ENCODE measurements around the gene RPL7A. TPM values are rescaled to one million over a fixed set of nuclear protein-coding genes. Genes with fewer than 3 reads are reported as not detected.

Gene RPL7A
- total RNA-seq, 4 donors from 2014 or later = 1,813 to 2,244 (median 1,961) TPM

DNA sequence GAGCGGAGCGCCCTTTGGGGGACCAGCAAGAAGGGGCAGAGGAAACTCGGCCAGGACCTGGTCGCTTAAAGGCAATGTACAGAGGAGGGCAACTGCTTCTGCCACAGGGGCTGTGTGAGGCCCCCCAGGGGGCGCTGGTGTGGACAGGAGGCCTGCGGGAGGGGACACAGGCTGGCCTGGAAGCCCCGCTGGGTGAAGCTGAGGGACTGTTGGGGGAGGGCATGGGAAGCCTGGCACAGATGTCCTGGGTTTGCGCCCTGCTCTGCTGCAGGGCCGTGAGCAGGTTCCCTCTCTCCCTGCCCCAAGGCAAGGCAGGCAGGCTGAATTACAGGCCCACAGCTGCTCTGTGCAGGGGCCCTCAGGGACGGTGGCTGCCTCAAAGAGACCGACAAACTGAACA is 5.4 kb upstream of the RPL7A start:
- TF ChIP-seq, protein P1, sequence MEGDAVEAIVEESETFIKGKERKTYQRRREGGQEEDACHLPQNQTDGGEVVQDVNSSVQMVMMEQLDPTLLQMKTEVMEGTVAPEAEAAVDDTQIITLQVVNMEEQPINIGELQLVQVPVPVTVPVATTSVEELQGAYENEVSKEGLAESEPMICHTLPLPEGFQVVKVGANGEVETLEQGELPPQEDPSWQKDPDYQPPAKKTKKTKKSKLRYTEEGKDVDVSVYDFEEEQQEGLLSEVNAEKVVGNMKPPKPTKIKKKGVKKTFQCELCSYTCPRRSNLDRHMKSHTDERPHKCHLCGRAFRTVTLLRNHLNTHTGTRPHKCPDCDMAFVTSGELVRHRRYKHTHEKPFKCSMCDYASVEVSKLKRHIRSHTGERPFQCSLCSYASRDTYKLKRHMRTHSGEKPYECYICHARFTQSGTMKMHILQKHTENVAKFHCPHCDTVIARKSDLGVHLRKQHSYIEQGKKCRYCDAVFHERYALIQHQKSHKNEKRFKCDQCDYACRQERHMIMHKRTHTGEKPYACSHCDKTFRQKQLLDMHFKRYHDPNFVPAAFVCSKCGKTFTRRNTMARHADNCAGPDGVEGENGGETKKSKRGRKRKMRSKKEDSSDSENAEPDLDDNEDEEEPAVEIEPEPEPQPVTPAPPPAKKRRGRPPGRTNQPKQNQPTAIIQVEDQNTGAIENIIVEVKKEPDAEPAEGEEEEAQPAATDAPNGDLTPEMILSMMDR (IDR thresholded peaks at IDR 0.05) = no peak
- DNase-seq (ENCODE audit: low spot score) = no peak
- no peak for ATAC-seq (ENCODE audit: low FRiP score)

GRCh38 chr9:133344071-133344470 is 3.9 kb upstream of the RPL7A start:
- no peak for ATAC-seq (ENCODE audit: low FRiP score)
- no peak for DNase-seq (ENCODE audit: low spot score)
- TF ChIP-seq, protein P1 (IDR thresholded peaks at IDR 0.05) = no peak

DNA sequence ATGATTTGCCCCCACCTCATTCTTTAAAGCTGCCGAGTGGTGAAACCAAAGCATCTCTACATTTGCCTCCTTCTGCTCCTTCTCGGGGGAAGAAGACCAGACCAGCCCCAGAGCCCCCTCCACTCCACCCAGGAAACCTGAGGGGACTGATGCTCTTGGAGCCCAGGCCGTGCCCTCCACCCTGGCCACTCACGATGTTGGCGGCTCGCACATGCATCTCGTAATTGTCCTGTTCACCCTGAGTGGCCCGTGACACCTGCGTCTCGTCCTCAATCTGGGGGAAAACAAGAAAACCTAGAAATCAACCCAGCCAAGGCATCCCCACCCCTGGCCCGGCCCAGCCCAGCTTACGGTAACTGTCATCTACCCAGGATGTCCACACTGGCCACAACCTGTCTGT is 3.0 kb upstream of the RPL7A start:
- TF ChIP-seq, protein P1 (IDR thresholded peaks at IDR 0.05) = no peak
- no peak for DNase-seq (ENCODE audit: low spot score)
- ATAC-seq (ENCODE audit: low FRiP score) = no peak

DNA sequence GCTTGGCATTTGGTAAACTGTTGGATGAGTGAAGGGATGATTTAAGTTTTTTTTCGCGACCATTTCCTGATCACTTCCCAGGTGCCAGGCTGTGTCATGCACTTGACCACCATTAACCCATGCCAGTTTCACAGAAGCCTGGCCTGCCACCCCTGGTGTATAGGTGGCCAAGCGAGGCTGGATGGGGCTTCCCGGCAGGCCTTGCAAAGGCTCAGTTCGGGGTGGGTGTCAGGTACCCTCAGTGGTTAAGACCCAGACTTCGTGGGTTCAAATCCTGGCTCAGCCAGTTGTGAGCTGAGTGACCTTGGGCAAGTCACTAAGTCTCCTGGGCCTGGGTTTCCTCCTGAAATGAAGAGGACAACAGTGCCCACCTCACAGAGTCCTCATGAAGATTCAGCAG is 2.4 kb upstream of the RPL7A start:
- DNase-seq (ENCODE audit: low spot score) = no peak
- no peak for ATAC-seq (ENCODE audit: low FRiP score)
- TF ChIP-seq, protein P1 (IDR thresholded peaks at IDR 0.05) = no peak

DNA sequence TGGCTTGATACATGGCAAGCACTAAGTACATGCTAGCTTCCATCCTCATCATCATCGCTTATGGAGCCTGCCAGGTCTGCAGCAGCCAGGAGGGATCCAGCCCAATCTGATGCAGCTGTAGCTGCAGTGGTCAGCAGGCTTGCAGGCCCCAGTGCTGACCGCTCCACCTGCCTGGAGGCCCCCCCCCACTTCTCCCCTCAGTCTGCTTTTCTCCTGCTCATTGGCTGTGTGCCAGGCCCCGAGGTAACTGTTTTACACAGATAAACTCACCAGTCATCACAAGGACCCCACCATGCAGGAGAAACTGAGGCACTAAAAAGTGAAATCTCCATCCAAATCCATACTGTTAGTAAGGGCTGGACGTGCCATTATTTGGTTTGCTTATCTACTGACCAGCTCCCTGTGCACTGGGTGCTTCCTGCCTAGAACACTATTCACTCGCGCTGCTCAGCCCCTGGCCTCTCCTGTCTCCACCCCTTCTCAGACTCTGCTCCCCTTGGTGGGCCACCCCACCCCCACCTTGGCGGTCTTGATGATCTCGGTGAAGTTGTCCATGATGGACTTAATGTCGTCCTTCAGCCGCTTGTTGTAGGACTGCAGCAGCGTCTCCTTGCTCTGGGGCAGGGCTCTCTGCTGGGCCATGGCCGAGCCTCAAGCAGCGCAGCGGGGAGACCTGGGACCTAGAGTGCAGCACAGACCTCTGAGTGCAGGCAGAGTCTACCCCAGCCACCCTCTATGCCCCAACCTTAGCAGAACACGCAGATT is 1.8 kb upstream of the RPL7A start:
- DNase-seq (ENCODE audit: low spot score) (no peak), ATAC-seq (ENCODE audit: low FRiP score) (no peak)
- TF ChIP-seq, protein P1 (IDR thresholded peaks at IDR 0.05) = no peak

GRCh38 chr9:133347515-133347984 is 468 bp upstream of the RPL7A start:
- ATAC-seq (ENCODE audit: low FRiP score) (peak; percentile 56), DNase-seq (ENCODE audit: low spot score) (no peak)
- TF ChIP-seq, protein P1 (IDR thresholded peaks at IDR 0.05) = no peak
